GM23338 (cell line): ENCODE results near the gene UBE2D3. TPM values are rescaled to one million over a fixed set of nuclear protein-coding genes. Genes with fewer than 3 reads are reported as not detected.

ENCODE experiments used
- ATAC-seq: fragments of 200-7000 bp; cut with Tn5 transposase; 3 replicates; pipeline ENCODE4 v1.9.1; 2020
- DNase-seq: peaks from one replicate; pipeline ENCODE4 v3.0.0-alpha.2; 2015; ENCODE audit warnings: low spot score
- H2AFZ ChIP-seq: fragments of 200-600 bp; sonication (generic); 2 replicates; pipeline ENCODE4 v1.8.0; 2016; ENCODE audit warnings: antibody characterized with exemption, mild to moderate bottlenecking, moderate library complexity
- H3F3A ChIP-seq: fragments of 200-600 bp; sonication (generic); replicated peaks from 2 replicates; pipeline ENCODE4 v1.8.0; 2017; ENCODE audit warnings: antibody characterized with exemption, mixed run types, low read depth
- H3K27ac ChIP-seq: fragments of 200-600 bp; sonication (generic); 2 replicates; pipeline ENCODE4 v1.6.1; 2016; ENCODE audit warnings: low read depth
- H3K27me3 ChIP-seq: fragments of 200-600 bp; sonication (generic); 2 replicates; pipeline ENCODE4 v1.8.0; 2016; ENCODE audit warnings: mild to moderate bottlenecking, mixed run types, moderate library complexity; ENCODE audit not compliant: insufficient read depth
- H3K36me3 ChIP-seq: fragments of 200-600 bp; sonication (generic); 2 replicates; pipeline ENCODE4 v1.8.0; 2016; ENCODE audit warnings: mild to moderate bottlenecking; ENCODE audit not compliant: insufficient read depth
- H3K4me1 ChIP-seq: fragments of 200-600 bp; sonication (generic); 2 replicates; pipeline ENCODE4 v1.8.0; 2016; ENCODE audit warnings: mild to moderate bottlenecking, moderate library complexity; ENCODE audit not compliant: insufficient read depth
- H3K4me2 ChIP-seq: fragments of 200-600 bp; sonication (generic); 2 replicates; pipeline ENCODE4 v1.7.1; 2017; ENCODE audit warnings: mixed run types
- H3K4me3 ChIP-seq: fragments of 200-600 bp; sonication (generic); 2 replicates; pipeline ENCODE4 v1.6.1; 2016; ENCODE audit warnings: mixed run types
- H3K79me2 ChIP-seq: fragments of 200-600 bp; sonication (generic); replicated peaks from 2 replicates; pipeline ENCODE4 v1.8.0; 2017; ENCODE audit warnings: mild to moderate bottlenecking; ENCODE audit not compliant: insufficient read depth
- H3K9me2 ChIP-seq: fragments of 200-600 bp; sonication (generic); 2 replicates; pipeline ENCODE4 v1.8.0; 2017; ENCODE audit not compliant: insufficient read depth
- H4K20me1 ChIP-seq: fragments of 200-600 bp; sonication (generic); replicated peaks from 2 replicates; pipeline ENCODE4 v1.8.0; 2017; ENCODE audit warnings: mild to moderate bottlenecking; ENCODE audit not compliant: insufficient read depth
- H3K27ac Mint-ChIP-seq: 2 replicates; pipeline ENCODE4 v1.8.0; 2020; ENCODE audit warnings: inconsistent platforms, mild to moderate bottlenecking, moderate library complexity, mixed read lengths
- H3K27me3 Mint-ChIP-seq: 3 replicates; pipeline ENCODE4 v1.8.0; 2022; ENCODE audit warnings: low read depth, mild to moderate bottlenecking, moderate library complexity, mixed read lengths, inconsistent platforms; ENCODE audit not compliant: insufficient read depth, poor library complexity
- H3K36me3 Mint-ChIP-seq: 3 replicates; pipeline ENCODE4 v1.8.0; 2021; ENCODE audit warnings: low read depth, mild to moderate bottlenecking, inconsistent platforms, moderate library complexity, mixed read lengths
- H3K4me1 Mint-ChIP-seq: 3 replicates; pipeline ENCODE4 v1.8.0; 2020; ENCODE audit warnings: mild to moderate bottlenecking, inconsistent platforms, mixed read lengths
- H3K4me3 Mint-ChIP-seq: 3 replicates; pipeline ENCODE4 v1.8.0; 2021; ENCODE audit warnings: moderate library complexity, mild to moderate bottlenecking, inconsistent platforms, mixed read lengths
- H3K9me3 Mint-ChIP-seq: 3 replicates; pipeline ENCODE4 v1.8.0; 2020; ENCODE audit warnings: moderate library complexity, mild to moderate bottlenecking, inconsistent platforms, mixed read lengths
- EZH2 ChIP-seq: fragments of 200-600 bp; sonication (generic); IDR thresholded peaks from one replicate; pipeline ENCODE4 v1.8.0; 2017; ENCODE audit warnings: antibody characterized with exemption, mild to moderate bottlenecking, low read depth; ENCODE audit not compliant: unreplicated experiment
- EZH2phosphoT487 ChIP-seq: fragments of 200-600 bp; sonication (generic); IDR thresholded peaks from one replicate; pipeline ENCODE4 v1.8.1; 2018; ENCODE audit warnings: antibody characterized with exemption; ENCODE audit not compliant: unreplicated experiment
- JUNB ChIP-seq: IDR thresholded peaks from one replicate; pipeline ENCODE4 v1.6.1; 2016; ENCODE audit warnings: antibody characterized with exemption; ENCODE audit not compliant: unreplicated experiment
- NANOG ChIP-seq: IDR thresholded peaks from 2 replicates; pipeline ENCODE4 v1.6.1; 2016; ENCODE audit warnings: antibody characterized with exemption, borderline replicate concordance
- POLR2AphosphoS5 ChIP-seq: IDR thresholded peaks from 2 replicates; pipeline ENCODE4 v1.6.1; 2016; ENCODE audit warnings: antibody characterized with exemption, low read depth
- STAT1 ChIP-seq: IDR thresholded peaks from one replicate; pipeline ENCODE4 v1.6.1; 2016; ENCODE audit warnings: antibody characterized with exemption; ENCODE audit not compliant: unreplicated experiment
- ZNF114 ChIP-seq: fragments of 250-450 bp; sonication (Bioruptor Pico); IDR thresholded peaks from 2 replicates; pipeline ENCODE4 v1.5.0; 2020; ENCODE audit warnings: mild to moderate bottlenecking, moderate library complexity
- polyA plus RNA-seq: library from polyadenylated mRNA; unstranded; fragments of >200 nt; fragmentation: Nextera tagmentation; extraction: Ambion mirVana; gene quantifications from 2 replicates; pipeline ENCODE4 v1.2.1, GENCODE V29; 2016
- total RNA-seq: library from RNA; depleted of rRNA; stranded (reverse); fragments of >200 nt; shearing (Covaris generic); gene quantifications from 2 replicates; pipeline ENCODE4 v1.2.3, GENCODE V29; 2014
- TF ChIP-seq, protein P1 (sequence below), 2 experiments: fragments of 200-600 bp in 1 of 2; sonication (generic) in 1 of 2; conservative IDR thresholded peaks; 2 replicates each; pipeline versions ENCODE4 v1.5.1 to v1.6.1; 2016 to 2017; ENCODE audit warnings: antibody characterized with exemption in 2 of 2, low read depth in 2 of 2, mild to moderate bottlenecking in 2 of 2, moderate library complexity in 1 of 2
- TF ChIP-seq, protein P2 (sequence below): IDR thresholded peaks from 2 replicates; pipeline ENCODE4 v1.6.1; 2016; ENCODE audit warnings: antibody characterized with exemption
- TF ChIP-seq, protein P3 (sequence below): IDR thresholded peaks from one replicate; pipeline ENCODE4 v1.6.1; 2018; ENCODE audit warnings: antibody characterized with exemption; ENCODE audit not compliant: unreplicated experiment

UBE2D3 gene
- total and polyA plus RNA-seq, 2 experiments from 2014 or later, result 250 to 498 TPM

DNA sequence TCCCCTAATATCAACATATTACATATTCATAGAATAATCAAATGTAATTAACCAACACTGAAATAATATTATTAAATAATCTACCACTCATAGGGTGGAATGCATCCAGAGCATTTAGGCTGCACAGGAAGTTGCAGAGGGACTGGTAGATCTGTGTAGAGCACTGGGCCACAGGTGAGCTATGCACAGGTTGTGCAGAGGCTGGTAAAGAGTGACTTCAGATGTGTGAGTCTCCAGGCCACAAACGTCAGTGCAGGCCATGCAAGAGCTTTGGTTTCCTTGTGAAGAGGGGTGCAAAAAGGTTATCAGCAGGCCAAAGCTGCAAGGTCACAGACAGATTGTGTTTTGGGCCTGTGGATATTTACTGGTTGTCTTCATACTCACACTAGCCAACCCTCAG is 41.1 kb downstream of the UBE2D3 start (continued):
- TF ChIP-seq EZH2phosphoT487 (no peak), JUNB (no peak), POLR2AphosphoS5 (no peak), NANOG (no peak), EZH2 (no peak), STAT1 (no peak)
- TF ChIP-seq, protein P1, sequence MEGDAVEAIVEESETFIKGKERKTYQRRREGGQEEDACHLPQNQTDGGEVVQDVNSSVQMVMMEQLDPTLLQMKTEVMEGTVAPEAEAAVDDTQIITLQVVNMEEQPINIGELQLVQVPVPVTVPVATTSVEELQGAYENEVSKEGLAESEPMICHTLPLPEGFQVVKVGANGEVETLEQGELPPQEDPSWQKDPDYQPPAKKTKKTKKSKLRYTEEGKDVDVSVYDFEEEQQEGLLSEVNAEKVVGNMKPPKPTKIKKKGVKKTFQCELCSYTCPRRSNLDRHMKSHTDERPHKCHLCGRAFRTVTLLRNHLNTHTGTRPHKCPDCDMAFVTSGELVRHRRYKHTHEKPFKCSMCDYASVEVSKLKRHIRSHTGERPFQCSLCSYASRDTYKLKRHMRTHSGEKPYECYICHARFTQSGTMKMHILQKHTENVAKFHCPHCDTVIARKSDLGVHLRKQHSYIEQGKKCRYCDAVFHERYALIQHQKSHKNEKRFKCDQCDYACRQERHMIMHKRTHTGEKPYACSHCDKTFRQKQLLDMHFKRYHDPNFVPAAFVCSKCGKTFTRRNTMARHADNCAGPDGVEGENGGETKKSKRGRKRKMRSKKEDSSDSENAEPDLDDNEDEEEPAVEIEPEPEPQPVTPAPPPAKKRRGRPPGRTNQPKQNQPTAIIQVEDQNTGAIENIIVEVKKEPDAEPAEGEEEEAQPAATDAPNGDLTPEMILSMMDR (conservative IDR thresholded peaks at IDR 0.05; ENCODE audit: low read depth in 2 of 2), result no peak
- TF ChIP-seq, protein P2, sequence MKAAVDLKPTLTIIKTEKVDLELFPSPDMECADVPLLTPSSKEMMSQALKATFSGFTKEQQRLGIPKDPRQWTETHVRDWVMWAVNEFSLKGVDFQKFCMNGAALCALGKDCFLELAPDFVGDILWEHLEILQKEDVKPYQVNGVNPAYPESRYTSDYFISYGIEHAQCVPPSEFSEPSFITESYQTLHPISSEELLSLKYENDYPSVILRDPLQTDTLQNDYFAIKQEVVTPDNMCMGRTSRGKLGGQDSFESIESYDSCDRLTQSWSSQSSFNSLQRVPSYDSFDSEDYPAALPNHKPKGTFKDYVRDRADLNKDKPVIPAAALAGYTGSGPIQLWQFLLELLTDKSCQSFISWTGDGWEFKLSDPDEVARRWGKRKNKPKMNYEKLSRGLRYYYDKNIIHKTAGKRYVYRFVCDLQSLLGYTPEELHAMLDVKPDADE, result no peak
- TF ChIP-seq, protein P3, sequence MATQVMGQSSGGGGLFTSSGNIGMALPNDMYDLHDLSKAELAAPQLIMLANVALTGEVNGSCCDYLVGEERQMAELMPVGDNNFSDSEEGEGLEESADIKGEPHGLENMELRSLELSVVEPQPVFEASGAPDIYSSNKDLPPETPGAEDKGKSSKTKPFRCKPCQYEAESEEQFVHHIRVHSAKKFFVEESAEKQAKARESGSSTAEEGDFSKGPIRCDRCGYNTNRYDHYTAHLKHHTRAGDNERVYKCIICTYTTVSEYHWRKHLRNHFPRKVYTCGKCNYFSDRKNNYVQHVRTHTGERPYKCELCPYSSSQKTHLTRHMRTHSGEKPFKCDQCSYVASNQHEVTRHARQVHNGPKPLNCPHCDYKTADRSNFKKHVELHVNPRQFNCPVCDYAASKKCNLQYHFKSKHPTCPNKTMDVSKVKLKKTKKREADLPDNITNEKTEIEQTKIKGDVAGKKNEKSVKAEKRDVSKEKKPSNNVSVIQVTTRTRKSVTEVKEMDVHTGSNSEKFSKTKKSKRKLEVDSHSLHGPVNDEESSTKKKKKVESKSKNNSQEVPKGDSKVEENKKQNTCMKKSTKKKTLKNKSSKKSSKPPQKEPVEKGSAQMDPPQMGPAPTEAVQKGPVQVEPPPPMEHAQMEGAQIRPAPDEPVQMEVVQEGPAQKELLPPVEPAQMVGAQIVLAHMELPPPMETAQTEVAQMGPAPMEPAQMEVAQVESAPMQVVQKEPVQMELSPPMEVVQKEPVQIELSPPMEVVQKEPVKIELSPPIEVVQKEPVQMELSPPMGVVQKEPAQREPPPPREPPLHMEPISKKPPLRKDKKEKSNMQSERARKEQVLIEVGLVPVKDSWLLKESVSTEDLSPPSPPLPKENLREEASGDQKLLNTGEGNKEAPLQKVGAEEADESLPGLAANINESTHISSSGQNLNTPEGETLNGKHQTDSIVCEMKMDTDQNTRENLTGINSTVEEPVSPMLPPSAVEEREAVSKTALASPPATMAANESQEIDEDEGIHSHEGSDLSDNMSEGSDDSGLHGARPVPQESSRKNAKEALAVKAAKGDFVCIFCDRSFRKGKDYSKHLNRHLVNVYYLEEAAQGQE, result no peak

DNA sequence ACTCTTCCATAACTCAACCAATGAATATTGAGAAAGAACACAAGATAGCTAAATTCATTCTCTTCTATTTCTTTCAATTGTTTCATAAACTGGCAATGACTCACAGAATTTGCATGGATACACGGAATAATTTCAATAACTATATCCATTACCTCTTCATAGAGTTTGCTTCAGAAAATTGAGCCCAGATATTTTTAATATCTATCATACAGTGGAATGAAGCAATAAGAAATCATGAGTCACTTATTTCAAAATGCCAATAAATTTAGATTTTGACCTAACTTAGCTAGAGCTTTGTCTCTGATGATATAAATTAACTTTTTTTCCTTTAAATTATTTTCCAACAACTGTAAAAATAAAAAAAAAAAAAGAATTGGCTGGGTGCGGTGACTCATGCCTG is 44.3 kb downstream of the UBE2D3 start:
- H3K4me3 Mint-ChIP-seq, result no peak overlapping the region
- no peaks in the 10 kb centered on the region for H3K9me3 Mint-ChIP-seq
- Histone ChIP-seq H3K79me2 (no peaks in the 10 kb centered on the region), H4K20me1 (no peaks in the 10 kb centered on the region), H3K4me1 (no peaks in the 10 kb centered on the region), H2AFZ (no peak overlapping the region), H3K4me2 (no peak overlapping the region), H3K4me3 (no peak overlapping the region), H3K27me3 (no peaks in the 10 kb centered on the region), H3K27ac (no peak overlapping the region), H3K9me2 (no peaks in the 10 kb centered on the region), H3K36me3 (no peaks in the 10 kb centered on the region), H3F3A (no peaks in the 10 kb centered on the region)
- no peak overlapping the region for H3K27ac Mint-ChIP-seq
- peaks cover 3% of the 10 kb centered on the region for H3K27me3 Mint-ChIP-seq
- TF ChIP-seq NANOG (no peak), POLR2AphosphoS5 (no peak), STAT1 (no peak), ZNF114 (CRISPR knock-in tag) (no peak)
- TF ChIP-seq, protein P1 (conservative IDR thresholded peaks at IDR 0.05; ENCODE audit: low read depth in 2 of 2), result no peak
- no peaks in the 10 kb centered on the region for H3K36me3 Mint-ChIP-seq
- DNase-seq (no peak), ATAC-seq (no peak)
- no peaks in the 10 kb centered on the region; the same call in 2 of the 3 replicates for H3K4me1 Mint-ChIP-seq
